Measurements from ENCODE around the gene CATSPER3. TPM values are rescaled to one million over a fixed set of nuclear protein-coding genes. Genes with fewer than 3 reads are reported as not detected.
A peak's percentile ranks its signal among the peaks of the same experiment; 100 is the strongest.

Gene CATSPER3
- total RNA-seq, 1 donor from 2014 or later: 0.22 TPM

DNA sequence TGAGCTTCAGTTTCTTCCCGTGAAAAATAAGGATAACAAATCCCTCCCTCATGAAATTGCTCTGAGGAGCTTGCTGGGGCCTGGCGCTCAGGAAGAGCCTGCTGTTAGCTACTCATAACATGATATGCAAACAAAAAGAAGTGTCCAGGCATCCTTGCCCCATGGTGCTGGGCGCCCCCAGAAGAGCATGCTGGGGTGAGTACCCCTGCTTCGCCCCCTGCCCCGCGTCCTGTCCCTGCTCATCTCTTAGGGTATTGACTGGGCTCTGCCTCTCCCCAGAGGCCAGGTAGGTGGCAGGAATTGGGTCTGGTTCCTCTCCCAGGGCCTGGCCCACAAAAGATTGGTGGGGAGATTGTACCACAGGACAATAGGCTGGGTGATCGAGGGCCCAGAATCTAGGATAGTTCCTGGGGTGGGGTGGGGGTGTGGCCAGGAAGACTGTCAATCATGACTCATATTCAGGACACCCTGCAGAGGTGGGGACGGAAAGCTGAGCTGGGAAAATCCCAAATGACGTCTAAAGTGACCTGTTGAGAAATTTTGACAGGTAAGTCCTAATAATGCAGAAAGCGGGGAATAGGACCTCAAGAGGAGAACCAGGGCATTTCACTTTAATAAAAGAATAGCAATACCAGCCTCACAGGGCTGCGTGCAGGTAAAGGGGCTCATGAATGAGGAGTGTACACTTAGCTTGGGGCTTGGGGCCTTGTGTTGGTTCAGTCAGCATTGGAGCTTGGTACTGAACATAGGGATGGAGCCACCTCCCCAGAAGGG, 57.4 kb downstream of the CATSPER3 start:
- no peaks in the 10 kb centered on the region for H3K36me3 Mint-ChIP-seq
- no peak for DNase-seq (ENCODE audit: extremely low spot score, unreplicated experiment)
- H3K4me3 Mint-ChIP-seq: no peak overlapping the region
- TF ChIP-seq, protein P1, sequence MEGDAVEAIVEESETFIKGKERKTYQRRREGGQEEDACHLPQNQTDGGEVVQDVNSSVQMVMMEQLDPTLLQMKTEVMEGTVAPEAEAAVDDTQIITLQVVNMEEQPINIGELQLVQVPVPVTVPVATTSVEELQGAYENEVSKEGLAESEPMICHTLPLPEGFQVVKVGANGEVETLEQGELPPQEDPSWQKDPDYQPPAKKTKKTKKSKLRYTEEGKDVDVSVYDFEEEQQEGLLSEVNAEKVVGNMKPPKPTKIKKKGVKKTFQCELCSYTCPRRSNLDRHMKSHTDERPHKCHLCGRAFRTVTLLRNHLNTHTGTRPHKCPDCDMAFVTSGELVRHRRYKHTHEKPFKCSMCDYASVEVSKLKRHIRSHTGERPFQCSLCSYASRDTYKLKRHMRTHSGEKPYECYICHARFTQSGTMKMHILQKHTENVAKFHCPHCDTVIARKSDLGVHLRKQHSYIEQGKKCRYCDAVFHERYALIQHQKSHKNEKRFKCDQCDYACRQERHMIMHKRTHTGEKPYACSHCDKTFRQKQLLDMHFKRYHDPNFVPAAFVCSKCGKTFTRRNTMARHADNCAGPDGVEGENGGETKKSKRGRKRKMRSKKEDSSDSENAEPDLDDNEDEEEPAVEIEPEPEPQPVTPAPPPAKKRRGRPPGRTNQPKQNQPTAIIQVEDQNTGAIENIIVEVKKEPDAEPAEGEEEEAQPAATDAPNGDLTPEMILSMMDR (conservative IDR thresholded peaks at IDR 0.05): no peak
- H3K27ac Mint-ChIP-seq: peak overlapping the region; percentile 30
- H3K4me1 Mint-ChIP-seq (ENCODE audit: unreplicated experiment): no peaks in the 10 kb centered on the region
- H3K9me3 Mint-ChIP-seq: no peaks in the 10 kb centered on the region
- H3K27me3 Mint-ChIP-seq: peaks cover 85% of the 10 kb centered on the region

- peak overlapping the region; percentile 30 for H3K27ac Mint-ChIP-seq
Measured at GRCh38 chr5:135025730-135026644, 58.3 kb downstream of the CATSPER3 start.

DNA sequence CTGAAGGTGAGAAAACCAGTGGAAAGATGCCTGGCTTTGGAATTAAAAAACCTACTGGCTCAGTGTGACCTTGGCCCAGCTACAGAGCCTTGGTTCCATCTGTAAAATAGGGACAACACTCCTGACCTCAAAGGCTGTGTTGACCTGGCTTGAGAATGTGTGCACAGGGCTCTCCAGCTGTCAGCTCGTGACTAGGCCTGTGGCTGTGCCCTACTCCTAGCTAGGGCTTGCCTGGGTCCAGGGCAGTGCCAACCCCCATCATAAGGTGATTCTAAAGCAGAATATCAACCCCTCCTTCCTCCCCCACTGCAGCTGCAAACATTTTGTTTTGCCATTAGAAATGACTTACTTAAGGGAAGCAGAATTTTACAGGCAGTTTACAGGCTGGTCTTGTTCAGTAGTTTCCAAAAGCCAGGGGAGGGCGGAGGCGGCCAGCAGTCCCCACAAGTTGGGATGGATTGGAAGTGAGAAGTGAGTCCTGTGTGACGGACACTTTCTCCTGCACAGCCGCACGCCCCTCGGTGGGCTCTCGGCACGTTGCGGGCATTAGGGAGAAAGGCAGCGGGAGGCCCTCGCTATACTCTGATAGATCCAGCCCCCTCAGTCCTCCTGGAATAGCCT, 59.0 kb downstream of the CATSPER3 start:
- peak overlapping the region; percentile 46 for H3K27ac Mint-ChIP-seq
- peaks cover under 1% of the 10 kb centered on the region for H3K4me1 Mint-ChIP-seq (ENCODE audit: unreplicated experiment)
- peaks cover 84% of the 10 kb centered on the region for H3K27me3 Mint-ChIP-seq
- H3K36me3 Mint-ChIP-seq: no peaks in the 10 kb centered on the region
- H3K4me3 Mint-ChIP-seq: peak overlapping the region; percentile 44
- no peaks in the 10 kb centered on the region for H3K9me3 Mint-ChIP-seq
- TF ChIP-seq, protein P1 (conservative IDR thresholded peaks at IDR 0.05): no peak
- no peak for DNase-seq (ENCODE audit: extremely low spot score, unreplicated experiment)

More at GRCh38 chr5:135025730-135026644, 58.3 kb downstream of the CATSPER3 start:
- no peaks in the 10 kb centered on the region for H3K4me1 Mint-ChIP-seq (ENCODE audit: unreplicated experiment)
- H3K27me3 Mint-ChIP-seq: peaks cover 85% of the 10 kb centered on the region
- no peak overlapping the region for H3K4me3 Mint-ChIP-seq
- DNase-seq (ENCODE audit: extremely low spot score, unreplicated experiment): no peak
- no peaks in the 10 kb centered on the region for H3K9me3 Mint-ChIP-seq
- TF ChIP-seq, protein P1 (conservative IDR thresholded peaks at IDR 0.05): no peak
- H3K36me3 Mint-ChIP-seq: no peaks in the 10 kb centered on the region

DNA sequence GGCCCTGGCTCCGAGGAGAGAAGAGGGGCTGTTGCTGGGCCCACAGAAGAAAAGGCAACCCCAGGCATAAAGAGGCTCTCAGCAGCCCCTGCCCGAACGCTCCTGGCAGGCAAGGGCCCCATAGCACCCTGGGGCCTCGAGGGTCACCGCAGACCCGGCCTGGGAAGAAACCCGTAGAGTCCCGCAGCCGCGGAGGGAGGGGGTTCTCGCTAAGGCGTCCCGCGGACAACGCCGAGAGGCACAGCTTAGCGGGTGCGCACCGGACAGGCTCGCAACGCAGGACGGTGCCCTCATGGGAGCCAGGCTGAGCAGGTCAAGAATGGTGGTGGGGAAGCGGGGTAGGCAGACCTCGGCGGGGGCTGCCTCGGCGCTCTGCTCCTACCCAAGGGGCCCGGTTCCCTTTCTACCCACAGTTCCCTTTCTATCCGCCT, 59.6 kb downstream of the CATSPER3 start:
- Mint-ChIP-seq H3K4me1 (ENCODE audit: unreplicated experiment) (peaks cover 5% of the 10 kb centered on the region), H3K27ac (no peak overlapping the region)
- no peak for DNase-seq (ENCODE audit: extremely low spot score, unreplicated experiment)

More for the DNA sequence above, 59.6 kb downstream of the CATSPER3 start:
- Mint-ChIP-seq H3K36me3 (no peaks in the 10 kb centered on the region), H3K9me3 (no peaks in the 10 kb centered on the region), H3K27me3 (peaks cover 84% of the 10 kb centered on the region), H3K4me3 (peak overlapping the region; percentile 39)
- TF ChIP-seq, protein P1 (conservative IDR thresholded peaks at IDR 0.05): no peak
